Skin epidermis (tissue), 12 donors: ENCODE measurements around the gene GFRA4.

ENCODE experiments used
- H3K27ac ChIP-seq, 21 experiments: fragments of 200-600 bp; sonication (generic) in 11 of 21; one replicate each; pipeline ENCODE4 v1.5.0; 2020; ENCODE audit warnings: mild to moderate bottlenecking in 3 of 21, inconsistent platforms in 2 of 21, moderate library complexity in 2 of 21
- H3K4me3 ChIP-seq, 7 experiments: fragments of 200-600 bp; sonication (generic) in 2 of 7; one replicate each; pipeline ENCODE4 v1.5.0; 2020; ENCODE audit warnings: inconsistent platforms in 2 of 7, mild to moderate bottlenecking in 2 of 7, moderate library complexity in 1 of 7

The GFRA4 gene

GRCh38 chr20:3696745-3697587 is 33.8 kb upstream of the GFRA4 start:
- Histone ChIP-seq H3K4me3 (no peak overlapping the region), H3K27ac (no peak overlapping the region)

GRCh38 chr20:3696200-3696599 is 33.0 kb upstream of the GFRA4 start:
- Histone ChIP-seq H3K27ac (no peak overlapping the region), H3K4me3 (no peak overlapping the region)

- H3K4me3 ChIP-seq: no peak overlapping the region
- no peak overlapping the region for H3K27ac ChIP-seq
These were observed 31.7 kb upstream of the GFRA4 start for GRCh38 chr20:3694864-3695263.

- H3K4me3 ChIP-seq: no peak overlapping the region
These were observed 30.2 kb upstream of the GFRA4 start for GRCh38 chr20:3693376-3693775.

GRCh38 chr20:3692706-3693294 is 29.6 kb upstream of the GFRA4 start:
- Histone ChIP-seq H3K27ac (no peak overlapping the region), H3K4me3 (no peak overlapping the region)

More at GRCh38 chr20:3693376-3693775, 30.2 kb upstream of the GFRA4 start:
- H3K27ac ChIP-seq: no peak overlapping the region

- no peak overlapping the region for H3K4me3 ChIP-seq
- H3K27ac ChIP-seq: no peak overlapping the region
These were observed 28.7 kb upstream of the GFRA4 start for GRCh38 chr20:3691897-3692296.

GRCh38 chr20:3691306-3691705 is 28.1 kb upstream of the GFRA4 start:
- H3K27ac ChIP-seq: no peak overlapping the region

GRCh38 chr20:3690413-3690812 is 27.2 kb upstream of the GFRA4 start:
- Histone ChIP-seq H3K27ac (no peak overlapping the region), H3K4me3 (no peak overlapping the region)

More at GRCh38 chr20:3691306-3691705, 28.1 kb upstream of the GFRA4 start:
- H3K4me3 ChIP-seq: no peak overlapping the region

GRCh38 chr20:3689978-3690377 is 26.8 kb upstream of the GFRA4 start:
- Histone ChIP-seq H3K27ac (no peak overlapping the region), H3K4me3 (no peak overlapping the region)

GRCh38 chr20:3687655-3688054 is 24.5 kb upstream of the GFRA4 start:
- Histone ChIP-seq H3K4me3 (no peak overlapping the region), H3K27ac (peak overlapping the region in 4 of 21 experiments; percentile 14 to 49 (median 25))

- no peak overlapping the region for H3K4me3 ChIP-seq
- peak overlapping the region in 5 of 21 experiments; percentile 14 to 49 (median 35) for H3K27ac ChIP-seq
These were observed 23.7 kb upstream of the GFRA4 start for GRCh38 chr20:3686867-3687321.

- H3K4me3 ChIP-seq: no peak overlapping the region
These were observed 23.2 kb upstream of the GFRA4 start for GRCh38 chr20:3686421-3686820.

GRCh38 chr20:3685341-3685740 is 22.1 kb upstream of the GFRA4 start:
- no peak overlapping the region for H3K4me3 ChIP-seq
- H3K27ac ChIP-seq: no peak overlapping the region

More at GRCh38 chr20:3686421-3686820, 23.2 kb upstream of the GFRA4 start:
- H3K27ac ChIP-seq: peak overlapping the region in 5 of 21 experiments; percentile 10 to 35 (median 17)

GRCh38 chr20:3681931-3682781 is 19.0 kb upstream of the GFRA4 start, which contains the start of gene ADAM33:
TSS of gene ADAM33 (minus strand) at chr20:3682010. CDS start at chr20:3682004, 6 bp downstream.
- Histone ChIP-seq H3K27ac (peak within 1 kb of the TSS in 19 of 21 experiments; percentile 25 to 84 (median 67)), H3K4me3 (peak within 1 kb of the TSS; percentile 28 to 48 (median 34))

GRCh38 chr20:3681352-3681930 is 18.2 kb upstream of the GFRA4 start:
- H3K4me3 ChIP-seq: peak overlapping the region; percentile 28 to 48 (median 34)
- peak overlapping the region in 19 of 21 experiments; percentile 25 to 84 (median 67) for H3K27ac ChIP-seq

GRCh38 chr20:3680701-3681351 is 17.6 kb upstream of the GFRA4 start:
- Histone ChIP-seq H3K4me3 (peak overlapping the region; percentile 28 to 48 (median 34)), H3K27ac (peak overlapping the region in 18 of 21 experiments; percentile 25 to 84 (median 68))

GRCh38 chr20:3679749-3680700 is 16.8 kb upstream of the GFRA4 start:
- H3K27ac ChIP-seq: peak overlapping the region in 20 of 21 experiments; percentile 12 to 84 (median 66)
- peak overlapping the region in 6 of 7 experiments; percentile 33 to 48 (median 35) for H3K4me3 ChIP-seq
